ENCODE measurements around the gene ZNF592.
A peak's percentile ranks its signal among the peaks of the same experiment; 100 is the strongest.

The ZNF592 gene

DNA sequence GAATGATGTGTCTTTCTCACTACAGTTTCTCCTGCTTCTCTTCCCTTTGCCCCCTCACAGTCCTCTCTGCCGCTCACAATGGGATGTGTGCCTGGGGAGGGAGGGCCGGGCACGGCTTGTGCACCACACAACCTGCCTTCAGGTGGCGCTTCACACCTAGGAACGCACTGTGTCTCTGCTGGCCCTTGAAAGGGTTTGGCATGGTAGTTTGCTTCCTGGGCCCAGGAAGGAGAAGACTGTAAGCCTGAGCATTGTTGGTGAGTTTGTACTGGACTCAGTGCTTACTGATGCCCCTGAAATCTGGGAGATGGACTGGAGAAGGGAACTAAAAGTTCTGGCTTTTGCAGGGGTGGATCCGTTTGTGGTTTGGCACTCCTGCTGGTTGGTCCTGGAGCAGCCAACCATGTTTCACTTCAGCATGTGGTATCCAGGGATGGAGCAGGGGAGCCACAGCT, 78.0 kb downstream of the ZNF592 start:
- Histone ChIP-seq H3F3A (ENCODE audit: insufficient read depth, low read length) (no peaks in the 10 kb centered on the region), H3K4me2 (ENCODE audit: low read length) (no peak overlapping the region), H2AFZ (ENCODE audit: low read length) (no peak overlapping the region), H3K79me2 (ENCODE audit: insufficient read depth, low read length) (no peaks in the 10 kb centered on the region), H3K36me3 (ENCODE audit: insufficient read depth, low read length) (no peaks in the 10 kb centered on the region), H3K9ac (ENCODE audit: low read length) (no peak overlapping the region), H3K27me3 (ENCODE audit: insufficient read depth, low read length) (no peaks in the 10 kb centered on the region), H3K4me3 (ENCODE audit: low read depth, low read length, poor library complexity, severe bottlenecking) (no peak overlapping the region), H3K4me1 (ENCODE audit: insufficient read depth, low read length, severe bottlenecking) (no peaks in the 10 kb centered on the region), H3K9me2 (ENCODE audit: low read depth, low read length) (no peaks in the 10 kb centered on the region), H3K9me3 (ENCODE audit: low read length) (no peaks in the 10 kb centered on the region), H3K27ac (ENCODE audit: low read depth, low read length, poor library complexity, severe bottlenecking) (no peak overlapping the region), H4K20me1 (ENCODE audit: insufficient read depth, low read length) (no peaks in the 10 kb centered on the region)
- TF ChIP-seq EZH2 (IDR thresholded peaks at IDR 0.05; ENCODE audit: borderline replicate concordance, low read length), result no peak
- TF ChIP-seq, protein P1, sequence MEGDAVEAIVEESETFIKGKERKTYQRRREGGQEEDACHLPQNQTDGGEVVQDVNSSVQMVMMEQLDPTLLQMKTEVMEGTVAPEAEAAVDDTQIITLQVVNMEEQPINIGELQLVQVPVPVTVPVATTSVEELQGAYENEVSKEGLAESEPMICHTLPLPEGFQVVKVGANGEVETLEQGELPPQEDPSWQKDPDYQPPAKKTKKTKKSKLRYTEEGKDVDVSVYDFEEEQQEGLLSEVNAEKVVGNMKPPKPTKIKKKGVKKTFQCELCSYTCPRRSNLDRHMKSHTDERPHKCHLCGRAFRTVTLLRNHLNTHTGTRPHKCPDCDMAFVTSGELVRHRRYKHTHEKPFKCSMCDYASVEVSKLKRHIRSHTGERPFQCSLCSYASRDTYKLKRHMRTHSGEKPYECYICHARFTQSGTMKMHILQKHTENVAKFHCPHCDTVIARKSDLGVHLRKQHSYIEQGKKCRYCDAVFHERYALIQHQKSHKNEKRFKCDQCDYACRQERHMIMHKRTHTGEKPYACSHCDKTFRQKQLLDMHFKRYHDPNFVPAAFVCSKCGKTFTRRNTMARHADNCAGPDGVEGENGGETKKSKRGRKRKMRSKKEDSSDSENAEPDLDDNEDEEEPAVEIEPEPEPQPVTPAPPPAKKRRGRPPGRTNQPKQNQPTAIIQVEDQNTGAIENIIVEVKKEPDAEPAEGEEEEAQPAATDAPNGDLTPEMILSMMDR (IDR thresholded peaks at IDR 0.05; ENCODE audit: low read length), result peak; percentile 79

DNA sequence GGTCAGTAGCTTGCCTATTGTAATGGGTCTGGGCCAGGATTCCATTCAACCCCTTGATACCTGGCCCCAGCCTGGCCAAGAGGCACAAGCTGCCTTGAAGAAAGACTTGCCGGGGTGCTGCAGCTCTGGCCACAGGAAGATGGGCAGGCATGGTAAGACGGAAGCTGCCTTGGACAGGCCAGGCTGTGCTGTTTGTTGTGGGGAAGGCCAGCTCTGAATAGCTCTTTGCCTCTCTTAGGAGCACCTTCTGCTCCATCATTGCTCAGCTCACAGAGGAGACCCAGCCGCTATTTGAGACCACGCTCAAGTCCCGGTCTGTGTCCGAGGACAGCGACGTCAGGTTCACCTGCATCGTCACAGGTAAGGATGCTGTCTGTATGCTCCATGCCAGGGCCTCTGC, 78.9 kb downstream of the ZNF592 start:
- Histone ChIP-seq H3F3A (ENCODE audit: insufficient read depth, low read length) (no peaks in the 10 kb centered on the region), H3K4me1 (ENCODE audit: insufficient read depth, low read length, severe bottlenecking) (no peaks in the 10 kb centered on the region), H3K27ac (ENCODE audit: low read depth, low read length, poor library complexity, severe bottlenecking) (no peak overlapping the region), H3K4me3 (ENCODE audit: low read depth, low read length, poor library complexity, severe bottlenecking) (no peak overlapping the region), H3K27me3 (ENCODE audit: insufficient read depth, low read length) (no peaks in the 10 kb centered on the region), H3K79me2 (ENCODE audit: insufficient read depth, low read length) (no peaks in the 10 kb centered on the region), H4K20me1 (ENCODE audit: insufficient read depth, low read length) (no peaks in the 10 kb centered on the region), H3K9me2 (ENCODE audit: low read depth, low read length) (no peaks in the 10 kb centered on the region), H3K36me3 (ENCODE audit: insufficient read depth, low read length) (no peaks in the 10 kb centered on the region), H3K4me2 (ENCODE audit: low read length) (no peak overlapping the region), H2AFZ (ENCODE audit: low read length) (no peak overlapping the region), H3K9me3 (ENCODE audit: low read length) (no peaks in the 10 kb centered on the region), H3K9ac (ENCODE audit: low read length) (no peak overlapping the region)
- TF ChIP-seq EZH2 (IDR thresholded peaks at IDR 0.05; ENCODE audit: borderline replicate concordance, low read length), result no peak
- TF ChIP-seq, protein P1 (IDR thresholded peaks at IDR 0.05; ENCODE audit: low read length), result no peak

DNA sequence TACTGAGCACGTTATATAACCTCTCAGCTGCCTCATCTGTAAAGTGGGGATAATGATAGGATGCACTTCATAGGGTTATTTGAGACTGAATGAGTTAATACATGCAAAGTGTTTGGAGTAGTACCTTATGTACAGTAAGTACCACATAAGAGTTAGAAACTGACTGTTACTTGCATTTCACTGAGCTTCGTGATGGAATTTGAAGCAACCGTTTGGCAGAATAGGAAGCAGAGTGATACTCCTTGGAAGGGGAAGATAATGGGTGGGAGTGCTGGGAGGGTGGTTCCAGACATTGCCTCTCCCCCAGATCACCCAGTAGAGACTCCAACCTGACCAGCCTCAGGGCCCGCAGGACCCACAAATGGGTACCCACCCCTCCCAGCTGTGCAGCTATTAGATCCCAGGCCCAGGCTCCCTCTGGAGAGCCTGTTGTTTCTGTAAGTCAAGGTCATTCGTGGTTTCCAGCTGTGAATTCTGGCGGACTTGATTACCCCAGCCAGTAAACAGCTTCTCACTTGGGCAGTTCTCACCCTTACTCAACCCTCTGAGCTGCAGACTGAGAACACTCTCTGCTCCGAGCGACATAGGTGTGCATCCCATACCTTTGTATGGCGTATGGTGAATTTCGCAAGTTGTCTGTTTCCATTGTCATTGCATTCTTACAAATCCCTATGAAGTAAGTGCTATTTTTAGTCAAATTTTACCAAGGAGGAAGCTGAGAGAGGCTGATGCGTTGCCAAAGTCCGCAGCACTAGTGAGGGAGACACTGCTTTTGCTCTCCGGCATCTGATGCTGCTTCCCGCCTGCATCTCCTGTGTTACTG, 79.9 kb downstream of the ZNF592 start:
- Histone ChIP-seq H2AFZ (ENCODE audit: low read length) (no peak overlapping the region), H3K27ac (ENCODE audit: low read depth, low read length, poor library complexity, severe bottlenecking) (no peak overlapping the region), H3K9me3 (ENCODE audit: low read length) (no peaks in the 10 kb centered on the region), H3K27me3 (ENCODE audit: insufficient read depth, low read length) (no peaks in the 10 kb centered on the region), H3K79me2 (ENCODE audit: insufficient read depth, low read length) (no peaks in the 10 kb centered on the region), H3K9ac (ENCODE audit: low read length) (no peak overlapping the region), H3K4me1 (ENCODE audit: insufficient read depth, low read length, severe bottlenecking) (no peaks in the 10 kb centered on the region), H3K9me2 (ENCODE audit: low read depth, low read length) (no peaks in the 10 kb centered on the region), H3K36me3 (ENCODE audit: insufficient read depth, low read length) (no peaks in the 10 kb centered on the region), H4K20me1 (ENCODE audit: insufficient read depth, low read length) (no peaks in the 10 kb centered on the region), H3K4me2 (ENCODE audit: low read length) (no peak overlapping the region), H3F3A (ENCODE audit: insufficient read depth, low read length) (no peaks in the 10 kb centered on the region), H3K4me3 (ENCODE audit: low read depth, low read length, poor library complexity, severe bottlenecking) (no peak overlapping the region)
- TF ChIP-seq EZH2 (IDR thresholded peaks at IDR 0.05; ENCODE audit: borderline replicate concordance, low read length), result no peak
- TF ChIP-seq, protein P1 (IDR thresholded peaks at IDR 0.05; ENCODE audit: low read length), result no peak

Measured in OCI-LY1 (cell line).